Ishikawa (cell line): Measurements from ENCODE around the gene MAPK1.

Experiments used
- CEBPB ChIP-seq: IDR thresholded peaks from 2 replicates; pipeline ENCODE4 v1.6.1; 2012
- CREB1 ChIP-seq: IDR thresholded peaks from 2 replicates; pipeline ENCODE4 v1.6.1; 2012; ENCODE audit warnings: low read depth
- EGR1 ChIP-seq: IDR thresholded peaks from 2 replicates; pipeline ENCODE4 v1.6.1; 2012
- EP300 ChIP-seq: IDR thresholded peaks from 2 replicates; pipeline ENCODE4 v1.6.1; 2012; ENCODE audit warnings: borderline replicate concordance
- FOXM1 ChIP-seq: IDR thresholded peaks from 2 replicates; pipeline ENCODE4 v1.6.1; 2012; ENCODE audit warnings: low read depth, borderline replicate concordance
- MAX ChIP-seq: IDR thresholded peaks from 2 replicates; pipeline ENCODE4 v1.6.1; 2012
- NFIC ChIP-seq: IDR thresholded peaks from 2 replicates; pipeline ENCODE4 v1.6.1; 2012
- RAD21 ChIP-seq: IDR thresholded peaks from 2 replicates; pipeline ENCODE4 v1.6.1; 2012; ENCODE audit warnings: low read depth
- TAF1 ChIP-seq: IDR thresholded peaks from 2 replicates; pipeline ENCODE4 v1.6.1; 2012; ENCODE audit warnings: low read depth, mild to moderate bottlenecking
- TCF12 ChIP-seq: IDR thresholded peaks from 2 replicates; pipeline ENCODE4 v1.6.1; 2012; ENCODE audit warnings: low read depth
- TEAD4 ChIP-seq: IDR thresholded peaks from 2 replicates; pipeline ENCODE4 v1.6.1; 2012
- USF1 ChIP-seq: IDR thresholded peaks from 2 replicates; pipeline ENCODE4 v1.6.1; 2012
- YY1 ChIP-seq: IDR thresholded peaks from 2 replicates; pipeline ENCODE4 v1.6.1; 2012; ENCODE audit warnings: low read depth
- ZBTB7A ChIP-seq: IDR thresholded peaks from 2 replicates; pipeline ENCODE4 v1.6.1; 2012; ENCODE audit warnings: low read depth
- TF ChIP-seq, protein P1 (sequence below): IDR thresholded peaks from 2 replicates; pipeline ENCODE4 v1.6.1; 2012; ENCODE audit warnings: low read depth, mild to moderate bottlenecking

Gene MAPK1

DNA sequence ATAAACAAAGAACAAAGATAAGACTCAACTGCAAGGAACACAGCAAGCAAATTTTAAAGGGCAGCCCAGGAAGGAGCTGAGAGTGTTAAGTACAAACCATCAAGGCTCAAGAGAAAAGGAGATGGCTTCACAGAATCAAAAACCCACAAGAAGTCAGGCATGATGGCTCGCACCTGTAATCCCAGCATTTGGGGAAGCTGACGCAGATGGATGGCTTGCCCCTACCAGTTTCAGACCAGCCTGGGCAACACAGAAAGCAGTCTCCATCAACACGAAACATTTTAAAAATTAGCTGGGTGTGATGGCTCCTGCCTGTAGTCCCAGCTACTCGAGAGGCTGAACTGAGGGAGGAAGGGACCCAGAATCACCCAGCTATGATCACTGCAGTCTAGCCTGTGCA lies 32.6 kb downstream of the MAPK1 start:
- TF ChIP-seq USF1: no peak
- no peak for TF ChIP-seq NFIC

- no peak for TF ChIP-seq EP300
Measured at GRCh38 chr22:21832291-21833290, 34.9 kb downstream of the MAPK1 start.

DNA sequence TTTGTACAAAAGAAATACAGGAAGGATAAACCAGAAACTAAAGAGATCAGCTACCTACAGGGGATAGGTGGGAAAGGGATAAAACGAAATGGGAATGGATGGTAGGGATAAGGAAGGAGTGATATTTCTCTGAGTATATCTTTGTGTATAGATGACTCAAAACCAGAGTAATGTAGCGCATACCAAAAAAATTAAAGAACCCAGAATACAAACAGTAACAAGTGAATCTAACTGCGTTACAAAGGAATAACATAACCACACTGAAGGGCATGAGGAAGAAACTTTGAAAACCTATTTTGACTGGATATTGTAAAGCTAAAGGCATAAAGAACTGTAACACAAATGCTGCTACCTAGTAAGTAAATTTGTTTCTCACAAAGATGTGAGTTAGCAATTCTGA lies 37.9 kb downstream of the MAPK1 start:
- no peak for TF ChIP-seq EP300
- no peak for TF ChIP-seq YY1
- TF ChIP-seq TAF1: no peak
- TF ChIP-seq USF1: no peak
- TF ChIP-seq TCF12: no peak
- TF ChIP-seq CREB1: no peak
- TF ChIP-seq CEBPB: no peak
- TF ChIP-seq, protein P1, sequence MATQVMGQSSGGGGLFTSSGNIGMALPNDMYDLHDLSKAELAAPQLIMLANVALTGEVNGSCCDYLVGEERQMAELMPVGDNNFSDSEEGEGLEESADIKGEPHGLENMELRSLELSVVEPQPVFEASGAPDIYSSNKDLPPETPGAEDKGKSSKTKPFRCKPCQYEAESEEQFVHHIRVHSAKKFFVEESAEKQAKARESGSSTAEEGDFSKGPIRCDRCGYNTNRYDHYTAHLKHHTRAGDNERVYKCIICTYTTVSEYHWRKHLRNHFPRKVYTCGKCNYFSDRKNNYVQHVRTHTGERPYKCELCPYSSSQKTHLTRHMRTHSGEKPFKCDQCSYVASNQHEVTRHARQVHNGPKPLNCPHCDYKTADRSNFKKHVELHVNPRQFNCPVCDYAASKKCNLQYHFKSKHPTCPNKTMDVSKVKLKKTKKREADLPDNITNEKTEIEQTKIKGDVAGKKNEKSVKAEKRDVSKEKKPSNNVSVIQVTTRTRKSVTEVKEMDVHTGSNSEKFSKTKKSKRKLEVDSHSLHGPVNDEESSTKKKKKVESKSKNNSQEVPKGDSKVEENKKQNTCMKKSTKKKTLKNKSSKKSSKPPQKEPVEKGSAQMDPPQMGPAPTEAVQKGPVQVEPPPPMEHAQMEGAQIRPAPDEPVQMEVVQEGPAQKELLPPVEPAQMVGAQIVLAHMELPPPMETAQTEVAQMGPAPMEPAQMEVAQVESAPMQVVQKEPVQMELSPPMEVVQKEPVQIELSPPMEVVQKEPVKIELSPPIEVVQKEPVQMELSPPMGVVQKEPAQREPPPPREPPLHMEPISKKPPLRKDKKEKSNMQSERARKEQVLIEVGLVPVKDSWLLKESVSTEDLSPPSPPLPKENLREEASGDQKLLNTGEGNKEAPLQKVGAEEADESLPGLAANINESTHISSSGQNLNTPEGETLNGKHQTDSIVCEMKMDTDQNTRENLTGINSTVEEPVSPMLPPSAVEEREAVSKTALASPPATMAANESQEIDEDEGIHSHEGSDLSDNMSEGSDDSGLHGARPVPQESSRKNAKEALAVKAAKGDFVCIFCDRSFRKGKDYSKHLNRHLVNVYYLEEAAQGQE: no peak
- TF ChIP-seq EGR1: no peak
- TF ChIP-seq MAX: no peak
- no peak for TF ChIP-seq RAD21
- TF ChIP-seq TEAD4: no peak
- no peak for TF ChIP-seq FOXM1

- TF ChIP-seq USF1: no peak
- TF ChIP-seq YY1: no peak
- TF ChIP-seq TEAD4: no peak
- no peak for TF ChIP-seq CEBPB
- no peak for TF ChIP-seq TCF12
- TF ChIP-seq TAF1: no peak
- no peak for TF ChIP-seq RAD21
- TF ChIP-seq EGR1: no peak
- no peak for TF ChIP-seq ZBTB7A
- TF ChIP-seq, protein P1: no peak
- TF ChIP-seq NFIC: no peak
Measured at GRCh38 chr22:21828268-21828638, 39.2 kb downstream of the MAPK1 start.

- TF ChIP-seq CEBPB (no peak), TAF1 (no peak), EP300 (no peak), EGR1 (no peak), USF1 (no peak), TCF12 (no peak), TEAD4 (no peak), CREB1 (no peak), MAX (no peak), RAD21 (no peak), NFIC (no peak), YY1 (no peak)
- TF ChIP-seq, protein P1: no peak
Measured at GRCh38 chr22:21827628-21828267, 39.7 kb downstream of the MAPK1 start.
